ENCODE data around the gene OSTN. TPM values are rescaled to one million over a fixed set of nuclear protein-coding genes. Genes with fewer than 3 reads are reported as not detected.

OSTN gene
- polyA plus RNA-seq, 1 donor: 1.4 TPM

DNA sequence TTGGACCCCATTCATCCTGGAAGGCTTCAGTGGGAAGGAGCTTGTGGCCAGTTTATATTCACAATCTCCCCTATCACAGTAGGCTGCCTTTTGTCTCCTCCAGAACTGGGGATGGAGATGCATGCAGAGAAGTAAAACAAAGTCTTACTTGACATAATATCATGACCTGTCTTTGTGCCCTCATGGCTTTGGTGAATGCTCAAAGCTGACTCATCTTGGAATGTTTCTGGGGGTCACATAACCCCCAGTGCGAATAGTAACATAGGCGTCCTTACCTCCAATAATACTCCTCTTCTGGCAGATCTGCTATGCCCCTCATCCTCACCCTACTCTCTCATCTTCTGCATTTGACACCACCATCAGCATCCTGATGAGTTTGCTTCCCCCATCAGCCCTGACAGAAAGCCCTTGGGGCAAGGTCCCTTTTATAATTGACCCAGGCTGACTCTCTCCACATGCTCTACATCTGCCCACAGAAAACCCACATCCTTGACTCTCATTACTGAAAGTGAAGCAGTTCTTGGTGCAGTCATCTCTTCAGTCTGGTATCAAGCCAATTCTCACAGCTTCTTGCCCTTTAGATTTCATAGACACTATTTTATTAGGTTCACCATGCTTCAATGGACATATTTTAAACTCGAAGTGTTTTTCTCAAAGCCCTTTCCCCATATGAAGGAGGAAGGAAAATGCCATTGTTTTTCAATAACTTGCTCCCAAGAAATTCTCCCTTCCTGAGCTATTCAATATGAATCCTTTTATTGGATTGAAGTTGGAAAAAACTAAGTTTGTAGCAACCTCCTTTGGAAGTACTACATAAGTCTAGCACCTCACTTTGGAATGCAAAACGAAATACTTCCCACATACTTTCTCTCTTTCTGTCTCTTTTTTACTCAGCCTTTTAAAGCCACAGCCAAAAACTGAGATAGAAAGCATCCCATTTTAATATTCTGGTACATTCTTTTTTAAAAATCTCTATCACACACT, 36.6 kb downstream of the OSTN start:
- DNase-seq: no peak

DNA sequence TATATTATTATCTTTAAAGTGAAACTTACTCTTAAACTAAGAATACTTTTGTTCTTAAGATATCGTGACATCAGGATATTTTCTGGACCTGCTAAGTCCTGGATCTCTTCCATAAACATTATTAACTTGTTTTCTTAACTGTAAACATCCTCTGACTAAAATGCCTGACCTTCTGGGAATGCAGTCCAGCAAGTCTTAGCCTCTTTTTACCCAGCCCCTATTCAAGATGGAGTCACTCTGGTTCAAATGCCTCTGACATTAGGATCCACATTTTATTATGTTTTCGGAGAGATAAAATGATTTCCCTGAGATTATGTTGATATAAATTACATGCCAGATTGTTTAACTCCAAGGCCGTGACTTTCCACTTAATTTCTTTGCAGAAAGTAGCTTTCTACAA, 37.6 kb downstream of the OSTN start:
- DNase-seq: no peak

DNA sequence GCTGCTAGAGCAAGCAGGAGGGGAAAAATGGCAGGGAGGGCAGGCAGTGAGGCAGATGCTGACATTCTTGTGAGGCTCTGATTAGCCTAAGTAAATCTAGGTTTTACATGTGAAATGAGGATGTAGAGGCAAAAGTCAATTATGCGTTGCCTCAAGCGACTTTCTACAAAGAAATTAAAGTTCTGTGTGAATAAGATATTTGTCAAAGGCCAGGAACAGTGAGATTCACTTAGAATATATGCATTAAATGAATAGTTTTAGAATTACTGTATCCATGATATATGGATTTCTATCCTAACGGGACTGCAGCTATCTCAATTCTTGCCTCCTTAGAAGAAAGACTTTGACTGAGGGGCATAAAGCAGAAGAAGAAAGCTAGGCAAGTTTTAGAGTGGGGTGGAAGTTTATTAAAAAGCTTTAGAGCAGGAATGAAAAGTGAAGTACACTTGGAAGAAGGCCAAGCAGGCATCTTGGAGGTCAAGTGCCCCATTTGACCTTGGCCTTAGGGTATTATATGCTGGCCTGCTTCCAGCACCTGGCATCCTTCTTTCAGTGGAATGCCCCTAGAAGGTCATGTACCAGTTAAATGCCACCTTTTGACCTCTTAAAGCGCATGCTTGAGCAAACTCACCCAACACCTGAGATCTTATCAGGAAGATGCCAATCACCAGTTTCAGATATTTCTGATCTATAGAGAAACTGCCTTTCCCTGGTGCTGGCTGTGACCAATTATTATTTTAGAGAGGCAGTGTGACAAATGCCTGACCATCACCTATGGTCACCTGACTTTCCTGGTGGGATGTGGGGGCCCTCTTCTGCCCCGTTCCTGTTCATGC, 38.2 kb downstream of the OSTN start:
- no peak for DNase-seq

DNA sequence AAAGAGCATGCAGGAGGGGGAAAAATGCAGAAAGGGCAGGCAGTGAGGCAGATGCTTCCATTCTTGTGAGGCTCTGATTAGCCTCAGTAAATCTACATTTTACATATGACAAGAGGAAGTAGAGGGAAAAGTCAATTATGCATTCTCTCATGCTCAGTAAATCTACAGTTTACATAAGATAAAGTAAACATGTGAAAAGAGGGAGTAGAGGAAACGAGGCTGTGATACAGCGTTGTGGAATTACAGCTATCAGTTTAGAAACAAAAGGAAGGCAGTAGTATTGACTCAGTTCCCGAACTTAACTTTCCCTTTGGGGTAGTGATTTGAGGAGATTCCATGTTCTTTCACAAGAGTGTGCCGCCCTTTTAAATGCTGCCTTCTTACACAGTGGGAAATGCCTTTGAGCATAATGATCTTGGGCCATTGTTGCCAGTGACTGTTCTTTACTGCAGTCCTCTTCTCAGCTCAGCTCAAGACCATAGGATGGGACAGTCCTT, 39.3 kb downstream of the OSTN start:
- DNase-seq: no peak

DNA sequence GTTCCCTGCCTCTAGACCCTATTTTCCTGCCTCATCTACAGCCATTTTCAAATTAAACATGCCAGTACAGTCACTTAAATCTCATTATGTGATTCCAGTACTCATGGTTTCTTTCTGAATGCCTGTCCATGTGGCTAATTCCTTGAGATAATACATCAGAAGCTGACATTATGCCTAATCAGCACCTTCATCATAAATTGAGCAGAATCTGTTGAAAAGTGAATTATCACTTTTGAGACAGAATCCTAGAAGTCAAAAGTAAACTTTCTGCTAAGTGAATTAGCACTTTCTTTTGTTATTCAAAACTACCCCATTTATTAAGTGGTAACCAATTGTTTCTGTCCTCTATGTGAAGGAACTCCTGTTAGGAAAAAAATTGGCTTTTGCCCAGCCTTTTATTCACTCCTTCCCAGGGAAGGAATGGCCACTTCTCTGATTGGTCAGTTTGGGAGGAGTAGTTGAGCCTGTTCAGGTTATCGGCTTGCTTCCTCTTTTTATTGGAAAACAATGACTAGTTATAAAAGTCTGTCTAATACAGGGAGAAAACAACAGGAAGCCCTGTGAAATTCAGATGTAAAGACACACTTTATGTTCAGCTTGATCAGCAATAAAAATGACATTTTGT, 40.5 kb downstream of the OSTN start:
- DNase-seq: no peak

DNA sequence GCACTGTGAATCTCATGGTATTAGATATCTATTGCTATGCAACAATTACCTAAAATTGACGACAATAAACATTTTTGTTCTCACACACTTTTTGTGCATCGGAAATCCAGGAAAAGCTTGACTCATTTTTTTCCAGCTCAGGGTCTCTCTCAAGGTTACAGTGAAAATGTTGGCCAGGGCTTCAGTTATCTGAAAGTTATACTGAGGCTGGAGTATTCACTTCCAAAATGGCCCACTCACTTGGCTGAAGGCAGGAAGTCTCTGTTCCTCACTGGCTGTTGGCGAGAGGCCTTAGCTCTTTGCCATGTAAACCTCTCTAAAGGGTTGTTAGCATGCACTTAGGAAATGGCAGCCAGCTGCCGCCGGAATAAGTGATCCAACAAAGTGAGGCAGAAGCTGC, 41.4 kb downstream of the OSTN start:
- DNase-seq: no peak

DNA sequence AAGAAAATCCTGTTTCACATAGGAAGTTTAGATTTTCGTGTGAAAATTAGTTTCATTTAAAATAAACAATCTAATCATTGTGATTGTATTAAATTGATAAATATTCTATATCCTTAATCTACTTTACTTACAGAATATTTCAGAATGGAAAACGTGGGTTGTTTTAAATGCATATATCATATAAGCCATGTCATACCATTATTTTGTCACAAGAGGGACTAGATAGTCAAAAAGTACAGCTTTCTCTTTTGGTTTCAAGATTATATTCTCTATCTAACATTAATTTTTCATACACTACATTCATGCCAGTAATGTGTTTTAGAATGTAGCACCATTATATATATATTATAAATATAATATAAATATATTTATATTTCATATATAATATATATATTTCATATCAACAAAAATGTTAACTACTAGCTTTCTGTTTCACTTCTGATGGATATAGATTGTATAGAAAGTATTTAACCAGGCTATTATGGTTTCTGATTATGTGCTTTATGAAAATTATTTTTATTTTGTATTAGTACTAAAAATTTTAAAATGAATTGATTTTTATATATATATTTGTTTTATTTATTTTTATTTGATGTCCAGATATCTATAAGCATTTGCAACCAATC, 45.3 kb downstream of the OSTN start:
- no peak for DNase-seq

DNA sequence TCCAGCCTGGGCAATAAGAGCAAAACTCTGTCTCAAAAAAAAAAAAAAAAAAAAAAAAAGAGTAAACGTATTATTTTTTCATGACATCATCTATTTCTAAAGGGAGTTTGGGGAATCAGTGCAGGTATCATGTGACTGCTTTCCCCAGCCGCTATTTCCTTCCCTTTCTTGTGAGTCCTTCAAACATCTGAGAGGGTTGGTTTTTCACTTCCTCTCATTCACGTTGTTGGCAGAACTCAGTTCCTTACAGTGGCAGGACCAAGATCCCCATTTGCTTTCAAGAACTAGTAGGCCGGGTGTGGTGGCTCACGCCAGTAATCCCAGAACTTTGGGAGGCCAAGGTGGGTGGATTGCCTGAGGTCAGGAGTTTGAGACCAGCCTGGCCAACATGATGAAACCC, 47.0 kb downstream of the OSTN start:
- DNase-seq: peak; percentile 29

DNA sequence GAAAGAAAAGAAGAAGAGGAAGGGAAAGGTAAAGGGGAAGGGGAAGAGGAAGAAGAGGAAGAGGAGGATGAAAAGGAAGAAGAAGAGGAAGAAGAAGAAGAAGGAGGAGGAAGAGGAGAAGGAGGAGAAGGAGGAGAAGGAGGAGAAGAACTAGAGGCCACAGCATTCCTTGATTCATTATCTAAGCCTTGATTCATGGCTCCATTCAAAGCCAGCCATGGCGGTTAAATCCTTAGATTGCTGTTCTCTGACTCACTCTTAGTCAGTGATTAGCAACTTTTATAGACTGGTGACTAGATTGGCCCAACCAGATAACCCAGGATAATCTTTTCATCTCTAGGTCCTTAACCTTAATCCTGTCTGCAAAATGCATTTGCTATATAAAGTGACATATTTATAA, 47.6 kb downstream of the OSTN start:
- DNase-seq: no peak

DNA sequence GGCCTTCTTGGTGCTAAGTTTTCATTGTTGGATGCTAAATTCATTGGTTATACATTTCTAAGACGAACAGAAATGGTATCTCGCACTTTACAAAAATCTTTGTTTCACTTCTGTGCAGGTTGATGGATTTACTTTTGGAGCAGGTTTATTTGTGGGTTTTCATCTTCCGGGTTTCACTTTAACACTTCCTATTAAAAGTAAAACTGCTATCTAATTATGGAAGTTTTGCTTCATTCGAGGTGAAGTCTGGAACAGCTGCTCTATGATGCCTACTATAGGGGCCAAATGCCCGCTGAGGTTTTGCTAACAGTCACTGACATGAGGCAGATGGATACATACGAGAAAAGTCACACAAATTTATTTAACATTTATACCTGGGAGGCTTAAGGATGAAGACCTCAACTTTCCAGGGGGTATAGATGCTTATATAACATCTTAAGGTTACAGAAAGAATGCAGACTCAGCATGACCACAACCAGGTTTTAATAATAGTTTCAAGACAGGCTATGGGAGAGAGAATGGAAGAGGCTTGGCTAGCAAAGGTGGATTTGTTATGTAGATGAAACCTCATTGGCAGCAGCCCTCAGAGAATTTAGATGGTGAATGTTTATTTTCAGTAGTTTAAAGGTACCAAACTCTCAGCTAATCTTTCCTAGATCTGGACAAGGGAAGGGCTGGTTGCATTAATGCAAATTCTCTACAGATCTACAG, 54.2 kb downstream of the OSTN start:
- no peak for DNase-seq

DNA sequence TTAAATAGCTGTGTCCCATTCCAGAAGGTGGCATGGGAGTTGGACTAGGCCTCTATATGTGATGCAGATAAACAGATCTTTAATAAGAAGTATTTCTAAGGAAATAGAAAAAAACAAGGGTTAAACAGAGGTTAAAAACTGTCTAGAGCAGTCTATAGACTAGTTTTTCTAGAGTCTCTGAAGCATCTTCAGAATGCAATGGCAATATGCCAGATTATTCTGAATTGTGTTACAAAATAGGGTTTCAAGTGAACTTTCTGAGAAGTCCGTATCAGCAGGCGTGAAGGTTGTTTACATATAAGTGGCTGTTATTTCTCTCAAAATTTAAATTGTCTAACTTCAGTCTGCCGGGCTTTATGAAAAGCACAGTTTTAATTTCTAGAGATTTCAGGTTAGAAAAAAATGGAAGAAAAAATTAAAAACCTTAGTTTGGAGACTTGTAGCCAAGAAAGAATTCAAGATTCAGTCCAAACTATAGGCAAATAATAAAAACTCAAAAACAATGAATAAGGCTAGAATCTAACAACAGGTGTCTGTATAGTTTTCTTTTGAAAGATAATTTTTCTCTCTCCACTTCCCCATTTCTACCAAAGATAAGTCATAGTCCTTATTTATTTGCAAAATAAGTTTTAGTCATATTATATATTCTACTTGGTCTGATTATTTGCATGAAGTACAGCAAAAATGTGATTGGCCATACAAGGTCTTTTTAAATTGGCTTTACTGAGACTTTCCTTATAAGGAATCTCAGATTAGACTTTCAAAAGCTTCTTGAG, 55.2 kb downstream of the OSTN start:
- no peak for DNase-seq

DNA sequence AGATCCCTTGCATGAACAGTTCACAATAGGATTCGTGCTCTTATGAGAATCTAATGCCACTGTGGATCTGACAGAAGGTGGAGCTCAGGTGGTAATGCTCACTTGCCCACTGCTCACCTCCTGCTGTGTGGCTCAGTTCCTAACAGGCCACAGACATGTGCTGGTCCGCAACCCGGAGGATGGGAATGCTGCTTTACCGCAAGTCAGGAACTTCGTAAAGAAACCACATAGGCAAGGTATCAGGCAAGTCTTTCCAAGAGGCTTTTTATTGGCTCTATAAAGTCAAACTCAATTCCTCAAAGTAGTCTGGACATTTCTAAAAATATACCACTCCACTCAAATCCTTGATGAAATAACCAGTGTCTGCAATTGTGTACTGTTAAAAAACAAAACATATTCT, 56.1 kb downstream of the OSTN start:
- no peak for DNase-seq

DNA sequence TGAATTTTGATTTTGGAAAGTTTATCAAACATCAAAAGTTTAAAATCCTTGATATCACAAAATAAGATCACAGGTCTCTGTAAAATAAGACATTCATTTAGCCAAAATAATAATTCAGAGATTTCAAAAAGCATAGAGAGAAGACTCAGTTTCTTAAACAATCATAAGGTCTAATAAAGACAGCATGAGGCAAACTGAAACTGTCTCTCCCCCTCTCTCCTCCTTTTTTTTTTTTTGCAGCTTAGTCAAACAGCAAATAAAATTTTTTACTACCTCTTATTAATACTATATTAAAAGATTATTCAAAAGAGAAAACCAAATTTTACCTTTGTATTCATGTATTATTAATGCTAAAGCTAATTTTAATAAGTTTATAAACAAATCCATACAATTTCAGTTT, 57.4 kb downstream of the OSTN start:
- DNase-seq: no peak

DNA sequence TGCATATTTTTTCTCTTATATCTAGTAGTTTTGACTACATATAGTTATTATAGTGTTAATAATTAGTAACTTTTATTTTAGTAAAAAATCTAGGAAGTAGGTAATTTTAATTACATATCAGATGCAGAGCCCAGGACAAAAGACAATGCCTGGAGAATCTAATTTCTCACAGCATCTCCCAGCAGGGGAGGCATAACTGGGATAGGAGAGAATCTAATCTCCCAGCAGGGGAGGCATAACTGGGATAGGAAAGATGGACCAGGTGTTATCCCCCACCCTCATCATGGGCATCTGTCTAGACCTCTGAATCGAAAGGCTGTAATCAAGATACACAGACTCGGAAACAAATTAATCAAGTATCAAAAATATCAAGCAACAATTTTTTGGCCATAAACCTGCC, 58.2 kb downstream of the OSTN start:
- DNase-seq: no peak

DNA sequence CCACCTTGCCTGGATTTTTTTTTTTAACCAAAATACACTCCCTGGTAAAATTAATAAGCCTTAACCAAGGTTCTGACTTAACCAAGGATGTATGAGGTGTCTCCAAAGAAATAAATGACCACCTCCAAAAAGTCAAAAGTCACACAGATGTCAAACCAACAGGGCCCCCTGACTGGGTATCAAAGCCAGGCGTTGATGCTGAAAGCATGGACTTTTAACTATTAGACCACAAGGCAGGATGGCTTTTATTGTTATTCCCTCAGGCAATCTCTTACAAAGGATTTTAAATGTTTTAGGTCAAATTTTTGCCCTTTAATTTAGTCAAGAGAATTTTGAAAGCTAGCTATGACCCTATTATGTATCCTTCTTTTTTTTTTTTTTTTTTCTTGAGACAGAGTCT, 60.4 kb downstream of the OSTN start:
- no peak for DNase-seq

DNA sequence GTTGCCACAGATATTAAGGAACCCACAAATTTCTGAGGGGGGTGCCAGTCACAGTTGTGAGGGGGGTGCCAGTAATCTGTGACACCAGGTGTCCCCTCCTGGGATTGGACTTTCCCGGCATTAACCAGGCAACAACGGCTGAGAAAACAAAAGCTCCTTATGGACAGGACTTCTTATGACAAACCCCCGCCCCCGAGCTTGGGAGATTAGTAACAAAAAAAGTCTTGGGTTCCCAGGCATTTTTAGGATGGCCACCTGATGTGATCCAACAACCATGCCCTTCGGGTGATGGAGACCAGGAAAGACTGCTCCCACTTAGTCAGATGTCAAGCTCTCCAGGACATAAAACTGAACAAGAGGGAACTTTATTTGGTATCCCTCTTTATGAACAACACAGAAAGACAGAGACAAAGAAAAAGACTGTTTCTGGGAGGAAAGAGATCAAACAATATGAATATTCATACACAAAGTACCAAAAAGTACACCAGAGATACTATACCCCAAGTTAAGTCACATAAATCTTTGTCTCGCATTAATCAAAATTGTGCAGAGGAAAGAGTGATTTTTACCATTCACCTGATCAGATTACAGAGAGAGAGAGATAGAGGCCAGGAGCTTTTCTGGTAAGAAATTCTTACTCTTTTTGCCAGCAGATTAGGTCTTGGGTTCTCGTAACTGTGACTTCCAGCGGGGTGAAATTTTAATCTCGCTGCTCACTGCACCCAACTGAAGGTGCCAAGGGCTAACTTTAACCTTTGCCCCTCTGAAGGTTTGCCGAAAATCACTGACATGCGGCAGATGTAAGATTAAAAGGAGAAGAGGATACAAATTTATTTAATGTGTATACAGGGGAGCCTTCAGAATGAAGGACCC, 61.6 kb downstream of the OSTN start:
- no peak for DNase-seq

DNA sequence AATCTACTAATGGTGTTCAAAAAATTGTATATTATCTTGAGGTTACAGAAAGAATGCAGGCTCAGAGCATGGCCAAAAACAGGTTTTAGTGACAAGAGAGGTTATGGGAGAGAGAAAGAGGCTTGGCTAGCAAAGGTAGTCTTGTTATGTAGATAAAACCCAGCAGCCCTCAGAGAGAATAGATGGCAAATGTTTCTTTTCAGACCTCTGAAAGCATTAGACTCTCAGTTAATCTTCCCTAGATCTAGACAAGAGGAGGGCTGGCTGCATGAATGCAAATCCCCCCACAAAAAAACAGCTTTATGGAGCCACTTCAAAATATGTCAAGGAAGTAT, 62.2 kb downstream of the OSTN start:
- DNase-seq: no peak

DNA sequence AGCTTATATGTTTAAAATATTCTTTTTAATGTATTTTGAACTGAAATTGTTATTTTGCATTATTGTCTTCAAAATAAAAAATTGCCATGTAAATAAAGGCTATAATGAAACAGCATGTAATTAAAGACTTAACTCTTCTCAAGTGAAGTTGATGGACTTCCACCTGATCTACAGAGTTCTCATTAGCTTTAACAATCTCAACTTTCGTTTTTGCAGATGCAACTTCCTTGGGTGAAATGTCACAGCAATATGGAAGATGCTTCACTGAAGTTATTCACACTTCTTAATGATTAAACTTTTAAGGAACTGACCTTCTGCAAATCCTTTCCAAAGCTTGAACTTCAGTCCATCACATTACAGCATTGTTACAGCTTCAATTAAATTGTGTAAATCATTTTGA, 63.6 kb downstream of the OSTN start:
- no peak for DNase-seq

DNA sequence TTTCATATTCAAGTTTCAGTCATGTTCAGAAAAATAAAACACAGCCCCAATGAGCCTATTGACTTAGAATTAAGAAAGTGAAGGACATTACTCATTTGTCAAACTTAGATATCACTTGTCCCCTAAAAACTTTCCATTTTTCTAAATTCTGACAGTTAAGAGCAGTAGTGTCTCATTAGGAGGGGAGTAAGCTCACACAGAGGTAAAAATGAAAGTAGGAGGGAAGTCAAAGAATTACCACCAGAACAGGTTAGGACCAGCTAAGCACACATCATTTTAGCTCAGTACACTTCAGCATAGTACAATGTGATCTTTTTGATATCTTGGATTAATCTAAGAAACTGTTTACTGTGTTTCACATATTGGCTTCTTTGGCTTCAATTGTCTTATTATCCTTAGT, 64.3 kb downstream of the OSTN start:
- no peak for DNase-seq

DNA sequence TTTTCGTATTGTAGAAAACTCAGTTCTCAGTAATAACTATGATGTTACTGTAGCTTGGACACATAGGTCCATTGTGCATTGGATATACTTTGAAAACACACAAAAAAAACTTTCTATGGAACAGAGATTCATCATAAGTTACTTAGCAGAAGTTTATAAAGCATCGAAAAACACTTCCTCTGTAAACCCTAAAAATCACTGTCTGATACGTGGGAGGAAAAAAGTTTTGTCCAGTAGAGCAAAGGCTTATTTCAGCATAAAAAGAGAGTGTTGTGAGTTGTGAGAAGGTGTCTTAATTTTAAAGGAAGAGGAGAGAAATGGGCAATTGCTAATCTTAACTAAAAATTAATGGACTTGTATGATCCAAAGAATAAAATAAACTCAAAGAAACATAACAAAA, 64.8 kb downstream of the OSTN start:
- no peak for DNase-seq

All from hindlimb muscle (tissue), 1 donor.